HepG2 (cell line): ENCODE data around the gene HAPLN2. TPM values are rescaled to one million over a fixed set of nuclear protein-coding genes. Genes with fewer than 3 reads are reported as not detected.

Experiments used
- ATAC-seq: fragments of 200-7000 bp; cut with Tn5 transposase; 3 replicates; pipeline ENCODE4 v1.9.1; 2020; ENCODE audit warnings: mild to moderate bottlenecking, moderate library complexity
- BruUV-seq: library from RNA; stranded (reverse); fragments of 400-500 nt; replicated peaks from 2 replicates; lab custom pipeline; 2021; lab: Mats Ljungman, UMichigan
- CTCF ChIA-PET: fragments of 300-600 bp; formaldehyde crosslinking; extraction: SDS; loops from one replicate; lab custom pipeline; 2021; ENCODE audit warnings: low total read pairs, inconsistent platforms, low intra/inter-chr PET ratio; lab: Yijun Ruan, JAX
- POLR2A ChIA-PET: fragments of 350-600 bp; sonication (Branson Sonifier 250); formaldehyde crosslinking; loops from one replicate; lab custom pipeline; 2020; ENCODE audit warnings: antibody characterized with exemption, inconsistent platforms; lab: Yijun Ruan, JAX
- DNase-seq: peaks from one replicate; pipeline ENCODE4 v3.0.0-alpha.2; 2015; ENCODE audit warnings: low spot score
- FAIRE-seq: peaks from 3 replicates; lab custom pipeline; 2011; peaks lifted over from hg19 to GRCh38; lab: Jason Lieb, UNC
- H2AFZ ChIP-seq: one replicate; pipeline ENCODE4 v1.6.1; 2011; ENCODE audit warnings: low read length, inconsistent platforms
- H3K27ac ChIP-seq: fragments of 300-600 bp; 3 replicates; pipeline ENCODE4 v1.8.0; 2011; ENCODE audit warnings: mixed run types, mild to moderate bottlenecking, mixed read lengths, low read length, inconsistent platforms; ENCODE audit not compliant: insufficient read depth; ENCODE audit errors: extremely low read length
- H3K27me3 ChIP-seq, 2 experiments: fragments of 200-600 bp in 1 of 2; 2 replicates in 1 of 2; 3 replicates in 1 of 2; pipeline versions ENCODE4 v1.6.0 to v1.8.0; 2011; ENCODE audit warnings: low read length in 2 of 2, mild to moderate bottlenecking in 2 of 2, moderate library complexity in 2 of 2, inconsistent platforms in 1 of 2; ENCODE audit not compliant: insufficient read depth in 2 of 2, control insufficient read depth in 1 of 2
- H3K36me3 ChIP-seq, 2 experiments: fragments of 200-600 bp in 1 of 2; replicated peaks in 1 of 2; 2 replicates in 1 of 2; 3 replicates in 1 of 2; pipeline versions ENCODE4 v1.5.1 to v1.8.0; 2011; ENCODE audit warnings: low read length in 2 of 2, inconsistent platforms in 1 of 2; ENCODE audit not compliant: insufficient read depth in 2 of 2, control insufficient read depth in 1 of 2
- H3K4me1 ChIP-seq: 2 replicates; pipeline ENCODE4 v1.5.1; 2012; ENCODE audit warnings: low read length, inconsistent platforms; ENCODE audit not compliant: insufficient read depth
- H3K4me2 ChIP-seq: 2 replicates; pipeline ENCODE4 v1.6.0; 2011; ENCODE audit warnings: low read depth, low read length, inconsistent platforms
- H3K4me3 ChIP-seq, 3 experiments: fragments of 200-600 bp in 1 of 3; sonication (generic), shearing (Covaris generic) in 1 of 3; replicated peaks in 1 of 3; 2 replicates each; pipeline ENCODE4 v1.5.1; 2011 to 2016; ENCODE audit warnings: low read length in 3 of 3, inconsistent platforms in 2 of 3, low read depth in 2 of 3, mild to moderate bottlenecking in 2 of 3, control low read depth in 1 of 3, mixed read lengths in 1 of 3; ENCODE audit not compliant: insufficient read depth in 1 of 3
- H3K79me2 ChIP-seq: one replicate; pipeline ENCODE4 v1.6.1; 2011; ENCODE audit warnings: low read length, inconsistent platforms; ENCODE audit not compliant: insufficient read depth
- H3K9ac ChIP-seq: 2 replicates; pipeline ENCODE4 v1.6.0; 2011; ENCODE audit warnings: mild to moderate bottlenecking, low read depth, low read length, inconsistent platforms; ENCODE audit not compliant: insufficient read depth
- H3K9me3 ChIP-seq: 2 replicates; pipeline ENCODE4 v1.5.1; 2012; ENCODE audit warnings: mild to moderate bottlenecking, low read length
- H4K20me1 ChIP-seq: 2 replicates; pipeline ENCODE4 v1.6.0; 2011; ENCODE audit warnings: inconsistent platforms, mild to moderate bottlenecking, low read length, moderate library complexity; ENCODE audit not compliant: insufficient read depth
- AGO1 ChIP-seq: fragments of 200-400 bp; formaldehyde crosslinking; IDR thresholded peaks from 2 replicates; pipeline ENCODE4 v1.6.1; 2017; ENCODE audit warnings: mild to moderate bottlenecking, low read depth, low read length, moderate library complexity; ENCODE audit not compliant: poor library complexity, severe bottlenecking
- ARID3A ChIP-seq: IDR thresholded peaks from 2 replicates; pipeline ENCODE4 v1.6.1; 2012; ENCODE audit warnings: low read depth, low read length, improper control_type of control experiment
- DZIP1 ChIP-seq: sonication (generic); formaldehyde crosslinking; IDR thresholded peaks from 2 replicates; pipeline ENCODE4 v1.5.0; 2020; ENCODE audit warnings: mild to moderate bottlenecking, missing genetic modification reagents
- POLR2A ChIP-seq, 2 experiments: IDR thresholded peaks; 2 replicates each; pipeline ENCODE4 v1.6.1; 2011; ENCODE audit warnings: low read depth in 2 of 2, low read length in 2 of 2, mild to moderate bottlenecking in 1 of 2, moderate library complexity in 1 of 2; ENCODE audit not compliant: insufficient read depth in 1 of 2
- SETDB1 ChIP-seq: sonication (generic); formaldehyde crosslinking; IDR thresholded peaks from 2 replicates; pipeline ENCODE4 v1.5.1; 2020; ENCODE audit warnings: missing genetic modification reagents, mild to moderate bottlenecking, borderline replicate concordance
- SYNCRIP ChIP-seq: fragments of 200-400 bp; formaldehyde crosslinking; IDR thresholded peaks from 2 replicates; pipeline ENCODE4 v1.6.1; 2018; ENCODE audit warnings: mild to moderate bottlenecking, low read depth, low read length; ENCODE audit not compliant: insufficient read depth
- TBX2 ChIP-seq: sonication (generic); formaldehyde crosslinking; IDR thresholded peaks from 2 replicates; pipeline ENCODE4 v1.5.0; 2020; ENCODE audit warnings: missing genetic modification reagents, mild to moderate bottlenecking, borderline replicate concordance
- TOE1 ChIP-seq: sonication (generic); formaldehyde crosslinking; IDR thresholded peaks from 2 replicates; pipeline ENCODE4 v1.4.0; 2020; ENCODE audit warnings: mild to moderate bottlenecking, missing genetic modification reagents
- ZBTB26 ChIP-seq: IDR thresholded peaks from 2 replicates; pipeline ENCODE4 v1.6.1; 2016; ENCODE audit warnings: missing compliant biosample characterization, missing genetic modification reagents, borderline replicate concordance
- ZNF121 ChIP-seq: sonication (generic); formaldehyde crosslinking; IDR thresholded peaks from 2 replicates; pipeline ENCODE4 v1.5.0; 2020; ENCODE audit warnings: mild to moderate bottlenecking, missing genetic modification reagents
- ZNF503 ChIP-seq: sonication (generic); formaldehyde crosslinking; IDR thresholded peaks from 2 replicates; pipeline ENCODE4 v1.4.0; 2020; ENCODE audit warnings: missing genetic modification reagents
- ZNF570 ChIP-seq: sonication (generic); formaldehyde crosslinking; IDR thresholded peaks from 2 replicates; pipeline ENCODE4 v1.4.0; 2020; ENCODE audit warnings: mild to moderate bottlenecking, missing genetic modification reagents, borderline replicate concordance
- ZNF616 ChIP-seq: sonication (generic); formaldehyde crosslinking; IDR thresholded peaks from 2 replicates; pipeline ENCODE4 v1.5.0; 2020; ENCODE audit warnings: low read depth, mild to moderate bottlenecking, missing genetic modification reagents
- ZNF850 ChIP-seq: sonication (generic); formaldehyde crosslinking; conservative IDR thresholded peaks from 2 replicates; pipeline ENCODE4 v1.9.0; 2021; ENCODE audit warnings: mild to moderate bottlenecking, missing genetic modification reagents
- WGBS: methylation state at CpG from one replicate; pipeline ENCODE4 v1.1.6; 2017; ENCODE audit warnings: low lambda C conversion rate; 5-methylcytosine and 5-hydroxymethylcytosine counted together
- in situ Hi-C: cut with HindIII; loops from 2 replicates; pipeline ENCODE4 v1.10.0; 2017; ENCODE audit warnings: low pct_unique_long_range_greater_than_20kb; ENCODE audit not compliant: extremely low pct_ligation_motif_present
- intact Hi-C: fragments of 100-400 bp; cut with micrococcal nuclease; formaldehyde crosslinking; loops from one replicate; pipeline ENCODE4 v1.10.0; 2022; ENCODE audit not compliant: unreplicated experiment
- polyA plus RNA-seq, 8 experiments: library from polyadenylated mRNA; depleted of rRNA in 3 of 8; stranded (reverse) in 7 of 8; unstranded in 1 of 8; fragments of >200 nt; fragmentation: Illumina TruSeq in 4 of 8; extraction: Trizol in 4 of 8; gene quantifications; 2 replicates each; pipeline versions ENCODE4 v1.2.1 to v1.2.3, GENCODE V29; 2011 to 2016; ENCODE audit warnings: low read depth in 4 of 8, missing spikeins in 1 of 8, mixed read lengths in 1 of 8; ENCODE audit not compliant: insufficient read depth in 1 of 8
- total RNA-seq, 5 experiments: library from RNA; depleted of rRNA; stranded (reverse); fragments of >200 nt; fragmentation: Illumina TruSeq; extraction: Trizol; gene quantifications; 2 replicates each; pipeline ENCODE4 v1.2.3, GENCODE V29; 2016; ENCODE audit warnings: low read depth in 1 of 5

The HAPLN2 gene
- total and polyA plus RNA-seq, 2 of the 13 experiments (the other 11 are each of a cell fraction or from before 2014, with no cell fraction given), result not detected

- TF ChIP-seq DZIP1 (CRISPR knock-in tag) (no peak), SETDB1 (CRISPR knock-in tag) (no peak), ARID3A (no peak)
Observed at GRCh38 chr1:156632355-156632754, 13.1 kb downstream of the HAPLN2 start (continued).

- no peak overlapping the region for H3K4me3 ChIP-seq
- TF ChIP-seq AGO1 (peak; percentile 37), SYNCRIP (no peak), TBX2 (CRISPR knock-in tag) (no peak), ZNF503 (CRISPR knock-in tag) (no peak), POLR2A (IDR thresholded peaks at IDR 0.05; ENCODE audit: insufficient read depth in 1 of 2, low read depth in 2 of 2, low read length in 2 of 2) (peak in 1 of 2 experiments; percentile 14; a peak in 1 of 4 replicates), ZNF570 (CRISPR knock-in tag) (no peak), ZNF616 (CRISPR knock-in tag) (no peak), ZBTB26 (CRISPR knock-in tag) (no peak), ZNF121 (CRISPR knock-in tag) (no peak), TOE1 (no peak), ZNF850 (CRISPR knock-in tag) (no peak)
- TF ChIP-seq, all 625 proteins: peak for 2
- ChIA-PET CTCF (no interaction called here), POLR2A (interaction anchor here (1.3 kb wide), 1 partner anchor 10 kb away, joined by 3 read pairs; no protein-coding TSS in a partner anchor)
- no peak overlapping the region for H3K9ac ChIP-seq
- no peak overlapping the region for H3K4me2 ChIP-seq
- in situ Hi-C loops (no loop called here), intact Hi-C loops (no loop called here)
- FAIRE-seq, result no peak
- H4K20me1 ChIP-seq, result peaks cover 24% of the 10 kb centered on the region
- peak; percentile 15 for ATAC-seq
- H3K27ac ChIP-seq, result no peak overlapping the region
- no peak overlapping the region for H2AFZ ChIP-seq
- peaks cover 17% of the 10 kb centered on the region for H3K4me1 ChIP-seq
- WGBS, result 30% methylated on average over 8 of the region's 8 CpGs
- peaks cover 4 to 30% of the 10 kb centered on the region in 2 experiments; a peak in 4 of 5 replicates for H3K27me3 ChIP-seq
- BruUV-seq, result no TSS peak
- H3K9me3 ChIP-seq, result no peaks in the 10 kb centered on the region
- H3K79me2 ChIP-seq, result no peaks in the 10 kb centered on the region
- no peak for DNase-seq
- peaks cover 0 to 1% of the 10 kb centered on the region in 2 experiments; a peak in 1 of 5 replicates for H3K36me3 ChIP-seq
Observed at GRCh38 chr1:156638189-156638985, 19.2 kb downstream of the HAPLN2 start.
